Activated T-cell treated with anti-CD3 and anti-CD28 coated beads for 1 hour (primary cell): ENCODE results near the gene EPHB1.

Experiments
- DNase-seq: peaks from one replicate; pipeline ENCODE4 v3.0.0-alpha.2; 2020; ENCODE audit warnings: low read depth

Gene EPHB1

GRCh38 chr3:134883697-134884385 lies 88.8 kb downstream of the EPHB1 start:
- DNase-seq = no peak

- no peak for DNase-seq
Observed at GRCh38 chr3:134885877-134886621, 91.0 kb downstream of the EPHB1 start.

GRCh38 chr3:134886991-134887390 lies 91.9 kb downstream of the EPHB1 start:
- no peak for DNase-seq

- DNase-seq = no peak
Observed at GRCh38 chr3:134887536-134887935, 92.5 kb downstream of the EPHB1 start.

- no peak for DNase-seq
Observed at GRCh38 chr3:134892326-134892725, 97.3 kb downstream of the EPHB1 start.

- DNase-seq = no peak
Observed at GRCh38 chr3:134892761-134893160, 97.7 kb downstream of the EPHB1 start.

- no peak for DNase-seq
Observed at GRCh38 chr3:134894533-134894932, 99.5 kb downstream of the EPHB1 start.

- no peak for DNase-seq
Observed at GRCh38 chr3:134895181-134895580, 100.1 kb downstream of the EPHB1 start.

GRCh38 chr3:134896141-134896540 lies 101.1 kb downstream of the EPHB1 start:
- DNase-seq = no peak

- DNase-seq = no peak
Observed at GRCh38 chr3:134896696-134897095, 101.6 kb downstream of the EPHB1 start.

GRCh38 chr3:134897391-134898141 lies 102.5 kb downstream of the EPHB1 start:
- DNase-seq = no peak

- no peak for DNase-seq
Observed at GRCh38 chr3:134898181-134898754, 103.2 kb downstream of the EPHB1 start.

GRCh38 chr3:134899786-134900185 lies 104.7 kb downstream of the EPHB1 start:
- DNase-seq = no peak

GRCh38 chr3:134900482-134900881 lies 105.4 kb downstream of the EPHB1 start:
- DNase-seq = no peak

- DNase-seq = no peak
Observed at GRCh38 chr3:134901461-134901860, 106.4 kb downstream of the EPHB1 start.

GRCh38 chr3:134903837-134904236 lies 108.8 kb downstream of the EPHB1 start:
- no peak for DNase-seq

- DNase-seq = no peak
Observed at GRCh38 chr3:134904241-134904771, 109.2 kb downstream of the EPHB1 start.

GRCh38 chr3:134904776-134905646 lies 110.0 kb downstream of the EPHB1 start:
- no peak for DNase-seq

- no peak for DNase-seq
Observed at GRCh38 chr3:134905647-134905935, 110.5 kb downstream of the EPHB1 start.

- DNase-seq = no peak
Observed at GRCh38 chr3:134908271-134908670, 113.2 kb downstream of the EPHB1 start.

GRCh38 chr3:134910026-134910425 lies 115.0 kb downstream of the EPHB1 start:
- no peak for DNase-seq
